Measurements from ENCODE around the gene MYADM. TPM values are rescaled to one million over a fixed set of nuclear protein-coding genes. Genes with fewer than 3 reads are reported as not detected.

MYADM gene
- total RNA-seq, 3 donors from 2014 or later (not counting 1 experiment from before 2014, with no cell fraction given), result 219 to 658 (median 296) TPM

- ATAC-seq, result no peak
- no peak overlapping the region for H3K4me3 Mint-ChIP-seq
- no peak for TF ChIP-seq CTCF (IDR thresholded peaks at IDR 0.05)
- intact Hi-C loops (cut with micrococcal nuclease), result no loop called here
- no peak overlapping the region for H3K4me3 ChIP-seq (ENCODE audit: low read length)
- H3K36me3 ChIP-seq (ENCODE audit: control insufficient read depth, insufficient read depth, low read length), result no peaks in the 10 kb centered on the region
- peaks cover 35% of the 10 kb centered on the region for H3K27me3 ChIP-seq (ENCODE audit: control insufficient read depth, insufficient read depth, low read length)
- H3K27ac Mint-ChIP-seq, result no peak overlapping the region
- H3K27me3 Mint-ChIP-seq (ENCODE audit: low read depth in 2 of 2), result peaks cover 63 to 68% of the 10 kb centered on the region in 2 donors
- H3K36me3 Mint-ChIP-seq, result no peaks in the 10 kb centered on the region
- 19% methylated on average over 17 of the region's 17 CpGs for WGBS (ENCODE audit: insufficient coverage)
- peaks cover 31% of the 10 kb centered on the region for H3K4me1 ChIP-seq (ENCODE audit: control insufficient read depth, insufficient read depth, low read length)
- H3K9me3 ChIP-seq (ENCODE audit: control insufficient read depth, insufficient read depth, low read length), result no peaks in the 10 kb centered on the region
- DNase-seq, result no peak
- peaks cover 0 to 4% of the 10 kb centered on the region in 2 donors for H3K9me3 Mint-ChIP-seq
- peaks cover 17 to 52% of the 10 kb centered on the region in 2 donors for H3K4me1 Mint-ChIP-seq
- no peak overlapping the region for H3K27ac ChIP-seq (ENCODE audit: low read length)
These were observed 40.0 kb downstream of the MYADM start for GRCh38 chr19:53907690-53908089.

GRCh38 chr19:53908106-53908934 lies 40.6 kb downstream of the MYADM start:
- H3K27ac Mint-ChIP-seq, result peak overlapping the region in 1 of 2 donors; percentile 53
- H3K9me3 Mint-ChIP-seq, result peaks cover 0 to 4% of the 10 kb centered on the region in 2 donors
- 6% methylated on average over 49 of the region's 51 CpGs for WGBS (ENCODE audit: insufficient coverage)
- Histone ChIP-seq H3K9me3 (ENCODE audit: control insufficient read depth, insufficient read depth, low read length) (no peaks in the 10 kb centered on the region), H3K4me3 (ENCODE audit: low read length) (no peak overlapping the region), H3K27ac (ENCODE audit: low read length) (no peak overlapping the region), H3K36me3 (ENCODE audit: control insufficient read depth, insufficient read depth, low read length) (no peaks in the 10 kb centered on the region), H3K27me3 (ENCODE audit: control insufficient read depth, insufficient read depth, low read length) (peaks cover 35% of the 10 kb centered on the region), H3K4me1 (ENCODE audit: control insufficient read depth, insufficient read depth, low read length) (peaks cover 31% of the 10 kb centered on the region)
- TF ChIP-seq CTCF (IDR thresholded peaks at IDR 0.05), result no peak
- intact Hi-C loops (cut with micrococcal nuclease), result no loop called here
- ATAC-seq, result peak; percentile 36 to 64 (median 59)
- peak in 1 of 2 donors; percentile 58 for DNase-seq
- H3K27me3 Mint-ChIP-seq (ENCODE audit: low read depth in 2 of 2), result peaks cover 63 to 68% of the 10 kb centered on the region in 2 donors
- H3K4me1 Mint-ChIP-seq, result peaks cover 17 to 52% of the 10 kb centered on the region in 2 donors
- H3K36me3 Mint-ChIP-seq, result no peaks in the 10 kb centered on the region
- peak overlapping the region; percentile 52 for H3K4me3 Mint-ChIP-seq

- no peak for ATAC-seq
- intact Hi-C loops (cut with micrococcal nuclease), result no loop called here
- TF ChIP-seq CTCF (IDR thresholded peaks at IDR 0.05), result no peak
- Histone ChIP-seq H3K27ac (ENCODE audit: low read length) (no peak within 1 kb of the TSS), H3K4me3 (ENCODE audit: low read length) (no peak within 1 kb of the TSS), H3K36me3 (ENCODE audit: control insufficient read depth, insufficient read depth, low read length) (no peaks in the 10 kb centered on the region), H3K9me3 (ENCODE audit: control insufficient read depth, insufficient read depth, low read length) (no peaks in the 10 kb centered on the region), H3K27me3 (ENCODE audit: control insufficient read depth, insufficient read depth, low read length) (peaks cover 35% of the 10 kb centered on the region), H3K4me1 (ENCODE audit: control insufficient read depth, insufficient read depth, low read length) (peaks cover 31% of the 10 kb centered on the region)
- Mint-ChIP-seq H3K27me3 (ENCODE audit: low read depth in 2 of 2) (peaks cover 63 to 68% of the 10 kb centered on the region in 2 donors), H3K4me3 (peak within 1 kb of the TSS; percentile 52), H3K27ac (peak within 1 kb of the TSS in 1 of 2 donors; percentile 53), H3K9me3 (peaks cover 0 to 4% of the 10 kb centered on the region in 2 donors), H3K36me3 (no peaks in the 10 kb centered on the region), H3K4me1 (peaks cover 17 to 52% of the 10 kb centered on the region in 2 donors)
- DNase-seq, result no peak
- WGBS (ENCODE audit: insufficient coverage), result 4% methylated on average over 13 of the region's 28 CpGs
These were observed 41.3 kb downstream of the MYADM start, which contains the start of gene CACNG7 for GRCh38 chr19:53908935-53909415. CACNG7 (plus strand) TSS chr19:53909278; CDS start chr19:53912832, 3,554 bp downstream.

Measured in natural killer cell (primary cell).